Endodermal cell (in vitro differentiated cells): ENCODE measurements around the gene PLCH2. TPM values are rescaled to one million over a fixed set of nuclear protein-coding genes. Genes with fewer than 3 reads are reported as not detected.
"Not testable (repeated sequence)": the region's sequence is repeated elsewhere in the genome, so short reads cannot be mapped to it uniquely, and the experiment has no call there.

Experiments
- DNase-seq: peaks from one replicate; pipeline ENCODE4 v3.0.0-alpha.2; 2017
- H3K27ac ChIP-seq: 2 replicates; pipeline ENCODE4 v1.5.1; 2013; ENCODE audit warnings: mild to moderate bottlenecking, low read depth, low read length, moderate library complexity
- H3K27me3 ChIP-seq: 2 replicates; pipeline ENCODE4 v1.6.1; 2013; ENCODE audit warnings: mild to moderate bottlenecking, low read length, moderate library complexity; ENCODE audit not compliant: insufficient read depth, control insufficient read depth, poor library complexity, severe bottlenecking
- H3K36me3 ChIP-seq: 2 replicates; pipeline ENCODE4 v1.7.0; 2013; ENCODE audit warnings: mild to moderate bottlenecking, low read length, moderate library complexity; ENCODE audit not compliant: control insufficient read depth, insufficient read depth
- H3K4me1 ChIP-seq: one replicate; pipeline ENCODE4 v1.7.0; 2013; ENCODE audit warnings: low read length; ENCODE audit not compliant: control insufficient read depth, insufficient read depth
- H3K4me3 ChIP-seq: 2 replicates; pipeline ENCODE4 v1.5.1; 2013; ENCODE audit warnings: mild to moderate bottlenecking, low read length, moderate library complexity
- H3K9ac ChIP-seq: 2 replicates; pipeline ENCODE4 v1.6.1; 2013; ENCODE audit warnings: mild to moderate bottlenecking, low read length, moderate library complexity; ENCODE audit not compliant: poor library complexity, severe bottlenecking; ENCODE audit errors: extremely low read depth
- H3K9me3 ChIP-seq: 2 replicates; pipeline ENCODE4 v1.6.1; 2013; ENCODE audit warnings: mild to moderate bottlenecking, low read length, moderate library complexity; ENCODE audit not compliant: control insufficient read depth
- H3K27ac Mint-ChIP-seq: 2 replicates; pipeline ENCODE4 v1.8.0; 2020; ENCODE audit warnings: mixed read lengths
- H3K27me3 Mint-ChIP-seq: 2 replicates; pipeline ENCODE4 v1.8.0; 2021; ENCODE audit warnings: mild to moderate bottlenecking, mixed read lengths; ENCODE audit not compliant: insufficient read depth
- H3K36me3 Mint-ChIP-seq: 2 replicates; pipeline ENCODE4 v1.8.0; 2020; ENCODE audit warnings: low read depth, mixed read lengths
- H3K4me1 Mint-ChIP-seq: 2 replicates; pipeline ENCODE4 v1.8.0; 2020; ENCODE audit warnings: mixed read lengths
- H3K4me3 Mint-ChIP-seq: 2 replicates; pipeline ENCODE4 v1.8.0; 2020; ENCODE audit warnings: mild to moderate bottlenecking, moderate library complexity, mixed read lengths
- H3K9me3 Mint-ChIP-seq: 2 replicates; pipeline ENCODE4 v1.8.0; 2020; ENCODE audit warnings: mild to moderate bottlenecking, mixed read lengths
- CTCF ChIP-seq: fragments of 200-600 bp; sonication (generic); conservative IDR thresholded peaks from 2 replicates; pipeline ENCODE4 v1.5.0; 2021; ENCODE audit warnings: antibody characterized with exemption, mild to moderate bottlenecking
- WGBS, 2 experiments: methylation state at CpG; one replicate each; pipeline versions ENCODE4 v1.1.5 to v1.1.7; 2013; ENCODE audit warnings: missing lambda C conversion rate in 2 of 2, mixed read lengths in 1 of 2; ENCODE audit not compliant: insufficient coverage in 1 of 2, insufficient read length in 1 of 2; 5-methylcytosine and 5-hydroxymethylcytosine counted together
- total RNA-seq, 2 donors: library from RNA; stranded (reverse); fragmentation: NEBNext Ultra II Directional in 1 of 2; extraction: Animal tissue kit (Norgen Biotek cat#: 25700) in 1 of 2; gene quantifications; 2 replicates in 1 of 2; 3 replicates in 1 of 2; pipeline ENCODE4 v1.2.1, GENCODE V29; 2021

Gene PLCH2
- total RNA-seq, 2 donors from 2014 or later = 0.18 to 0.31 TPM

GRCh38 chr1:2548068-2548589, 72.0 kb downstream of the PLCH2 start:
- no peaks in the 10 kb centered on the region for H3K4me1 ChIP-seq
- H3K27me3 Mint-ChIP-seq = no peaks in the 10 kb centered on the region
- H3K4me3 ChIP-seq = no peak overlapping the region
- no peaks in the 10 kb centered on the region for H3K36me3 Mint-ChIP-seq
- H3K9ac ChIP-seq = no peak overlapping the region
- H3K9me3 ChIP-seq = no peaks in the 10 kb centered on the region
- H3K27me3 ChIP-seq = no peaks in the 10 kb centered on the region
- peak; percentile 97 for TF ChIP-seq CTCF
- no peaks in the 10 kb centered on the region for H3K9me3 Mint-ChIP-seq
- peak; percentile 96 for DNase-seq
- peak overlapping the region; percentile 60 for H3K4me3 Mint-ChIP-seq
- peak overlapping the region; percentile 78 for H3K27ac Mint-ChIP-seq
- H3K4me1 Mint-ChIP-seq = no peaks in the 10 kb centered on the region
- H3K27ac ChIP-seq = peak overlapping the region; percentile 83
- no peaks in the 10 kb centered on the region for H3K36me3 ChIP-seq
- WGBS, 2 experiments = 0 to 53% methylated on average over 2 to 17 of the region's 17 CpGs

- H3K4me1 ChIP-seq, DNase-seq, H3K36me3 Mint-ChIP-seq, H3K9me3 ChIP-seq, H3K9me3 Mint-ChIP-seq, H3K27me3 ChIP-seq, H3K4me1 Mint-ChIP-seq, H3K4me3 ChIP-seq, H3K27ac Mint-ChIP-seq, H3K4me3 Mint-ChIP-seq, H3K27ac ChIP-seq, H3K27me3 Mint-ChIP-seq, H3K36me3 ChIP-seq, H3K9ac ChIP-seq: not testable (repeated sequence)
- WGBS, 2 experiments = 84 to 93% methylated on average over 16 to 20 of the region's 28 CpGs
Measured at GRCh38 chr1:2549367-2550029, 73.4 kb downstream of the PLCH2 start.

DNA sequence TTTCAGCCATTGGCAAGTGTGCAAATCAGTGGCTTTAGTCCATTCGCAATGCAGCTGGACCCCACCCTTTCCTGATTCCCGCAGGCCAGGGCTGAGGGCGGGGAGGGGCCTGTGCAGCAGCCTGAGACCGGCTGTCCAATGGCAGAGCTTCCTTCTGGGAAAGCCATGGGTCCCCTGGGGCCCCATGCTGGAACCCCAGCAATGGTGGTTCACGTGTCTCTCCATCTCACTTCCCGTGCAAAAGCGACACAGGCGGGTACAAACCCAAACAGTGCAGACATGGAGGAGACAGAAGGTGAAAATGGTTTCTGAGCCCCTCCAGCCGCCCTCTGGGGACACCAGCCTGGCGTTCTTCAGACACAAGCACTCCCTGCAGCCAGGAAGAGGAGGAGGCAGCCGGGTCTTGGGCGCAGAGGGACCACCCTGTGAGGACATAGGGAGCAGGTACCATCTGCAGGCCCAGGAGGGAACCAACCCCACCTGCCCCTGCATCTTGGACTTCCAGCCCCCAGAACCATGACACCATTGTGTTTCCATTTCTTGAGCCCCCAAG, 74.3 kb downstream of the PLCH2 start:
- not testable (repeated sequence) for H3K9me3 ChIP-seq, DNase-seq, H3K4me1 ChIP-seq, H3K27me3 ChIP-seq, H3K4me3 Mint-ChIP-seq, H3K36me3 ChIP-seq, H3K4me3 ChIP-seq, H3K9me3 Mint-ChIP-seq, H3K4me1 Mint-ChIP-seq, H3K36me3 Mint-ChIP-seq, H3K27me3 Mint-ChIP-seq, H3K27ac Mint-ChIP-seq, H3K27ac ChIP-seq, H3K9ac ChIP-seq
- WGBS, 2 experiments = 84 to 100% methylated on average over 2 to 10 of the region's 12 CpGs

DNA sequence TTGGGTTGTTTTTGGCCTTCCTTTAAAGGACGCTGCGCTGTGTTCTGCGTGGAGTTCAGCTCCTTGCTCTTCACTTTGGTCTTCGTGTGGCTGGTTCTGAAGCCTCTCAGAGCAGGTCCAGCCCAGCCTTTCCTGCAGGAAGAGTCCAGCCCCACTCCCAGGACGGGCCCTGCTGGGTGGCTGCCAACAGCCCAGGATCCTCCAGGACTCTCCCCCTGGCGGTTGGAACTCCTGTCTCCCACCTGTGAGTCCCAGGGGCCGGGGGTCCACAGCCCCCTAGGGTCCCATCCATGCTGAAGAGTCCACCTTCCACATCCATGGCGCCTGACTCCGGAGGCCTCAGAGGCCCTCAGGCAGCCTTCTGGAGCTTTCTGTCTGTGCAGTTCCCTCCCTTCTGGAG, 75.5 kb downstream of the PLCH2 start:
- not testable (repeated sequence) for H3K4me1 ChIP-seq, H3K27ac ChIP-seq, H3K27me3 Mint-ChIP-seq, H3K9ac ChIP-seq, H3K4me3 Mint-ChIP-seq, H3K27ac Mint-ChIP-seq, H3K9me3 Mint-ChIP-seq, H3K4me3 ChIP-seq, H3K4me1 Mint-ChIP-seq, H3K36me3 ChIP-seq, H3K9me3 ChIP-seq, H3K27me3 ChIP-seq, H3K36me3 Mint-ChIP-seq, DNase-seq
- 94 to 97% methylated on average over 5 to 9 of the region's 9 CpGs for WGBS, 2 experiments
